HG02885 (cell line): ENCODE results near the gene DSTN.

Experiments used
- ATAC-seq: cut with Tn5 transposase; IDR thresholded peaks from one replicate; pipeline ENCODE4 v1.9.1; 2021; ENCODE audit warnings: mild to moderate bottlenecking; ENCODE audit not compliant: unreplicated experiment, poor library complexity

DSTN gene

DNA sequence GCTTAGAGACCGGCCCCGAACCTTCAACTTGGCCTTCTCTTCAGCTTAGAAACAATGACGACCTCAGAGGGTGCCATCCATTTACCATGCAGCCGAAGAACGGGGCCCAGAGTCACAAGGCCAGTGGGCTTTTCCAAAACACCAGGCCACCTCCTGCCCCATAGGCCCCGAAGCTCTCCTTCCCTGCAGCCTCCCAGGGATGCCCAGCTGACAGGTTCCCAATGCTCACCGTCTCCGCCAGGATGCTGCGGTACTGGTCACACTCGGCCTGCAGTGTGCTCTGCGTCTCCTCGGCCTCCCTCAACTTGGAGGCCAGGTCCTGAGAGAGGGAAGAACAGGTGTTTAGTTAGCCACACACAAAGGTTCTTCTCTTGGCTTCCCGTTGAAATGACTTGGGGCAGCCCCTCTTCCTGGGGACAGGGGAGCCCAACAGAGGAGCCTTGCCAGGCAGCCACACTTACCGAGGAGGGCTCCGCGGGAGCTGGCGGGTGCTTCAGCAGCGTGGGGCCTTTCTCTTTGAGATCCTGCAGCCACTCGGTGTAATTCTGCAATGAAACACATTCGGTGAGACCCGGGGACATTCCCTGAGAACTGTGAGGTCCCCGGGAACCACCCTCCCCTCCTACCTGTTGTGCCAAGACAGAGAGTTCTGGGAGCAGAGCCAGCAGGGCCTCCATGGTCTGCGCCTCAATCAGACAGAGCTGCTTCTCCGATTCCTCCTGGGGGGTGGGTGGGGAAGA lies 51.5 kb downstream of the DSTN start:
- no peak for ATAC-seq

DNA sequence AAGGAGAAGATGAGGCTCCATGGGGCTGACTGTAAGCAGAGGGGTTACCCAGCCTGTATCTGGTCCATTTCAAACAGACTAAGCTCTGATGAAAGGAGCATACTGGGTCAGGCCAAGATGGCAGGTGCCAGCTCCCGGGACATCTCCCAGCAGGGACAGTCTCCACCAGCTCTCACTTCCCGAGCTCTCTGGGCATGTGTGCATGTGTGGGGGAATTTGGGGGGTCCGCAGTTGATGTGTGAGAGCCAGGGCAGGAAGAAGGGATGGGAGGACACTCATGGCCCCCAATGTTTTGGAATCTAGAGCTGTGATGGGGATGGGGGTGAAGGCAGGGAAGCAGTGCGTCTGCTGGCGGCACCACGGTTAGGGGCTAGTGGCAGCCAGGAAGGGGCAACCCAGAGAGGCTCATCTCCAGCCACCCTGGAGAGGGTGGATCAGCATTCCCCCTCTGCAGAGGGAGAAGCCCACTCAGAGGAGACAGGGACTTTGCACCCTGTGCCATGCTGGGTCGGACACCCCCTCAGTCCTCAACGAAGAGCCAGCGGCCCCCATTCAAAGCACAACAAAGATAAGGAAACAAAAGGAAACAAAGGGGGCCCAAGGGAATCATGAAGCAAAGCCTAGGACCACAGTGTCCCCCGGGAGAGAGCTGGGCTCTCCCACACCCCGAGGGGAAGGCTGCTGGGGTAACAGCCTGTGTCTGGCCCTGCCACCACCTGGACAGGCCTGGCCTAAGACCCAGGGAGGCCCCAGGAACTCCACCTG lies 52.4 kb downstream of the DSTN start:
- no peak for ATAC-seq

DNA sequence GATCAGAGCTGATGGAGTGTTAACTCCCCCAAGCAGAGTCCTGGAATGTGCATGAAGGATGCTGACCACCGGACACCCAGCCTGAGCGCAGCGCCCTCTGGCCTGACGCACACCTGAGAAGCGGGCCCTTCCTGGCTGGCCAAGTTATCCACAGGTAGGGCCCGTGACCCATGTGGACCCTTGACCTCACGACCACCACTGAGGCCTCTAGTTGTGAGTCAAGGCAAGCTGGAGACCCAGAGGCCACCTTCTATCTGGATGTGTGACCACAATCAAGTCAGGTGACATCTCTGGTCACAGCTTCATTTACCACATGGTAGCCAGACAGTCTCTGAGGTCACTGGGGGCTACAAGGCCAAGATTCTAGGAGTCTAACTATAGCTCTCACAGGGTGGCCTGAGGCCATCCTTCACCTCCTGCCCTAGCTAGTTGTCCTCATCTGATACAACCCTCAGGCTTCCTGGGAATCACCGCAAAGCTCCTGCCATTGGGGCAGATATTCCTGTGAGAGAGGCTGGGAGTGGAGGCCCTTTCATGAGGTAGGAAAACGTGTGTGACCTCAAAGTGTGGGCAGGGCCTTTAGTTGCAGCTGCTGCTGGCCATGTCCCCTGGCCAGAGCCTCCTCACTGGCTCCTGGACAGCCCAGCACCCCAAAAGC lies 53.1 kb downstream of the DSTN start:
- ATAC-seq: no peak

DNA sequence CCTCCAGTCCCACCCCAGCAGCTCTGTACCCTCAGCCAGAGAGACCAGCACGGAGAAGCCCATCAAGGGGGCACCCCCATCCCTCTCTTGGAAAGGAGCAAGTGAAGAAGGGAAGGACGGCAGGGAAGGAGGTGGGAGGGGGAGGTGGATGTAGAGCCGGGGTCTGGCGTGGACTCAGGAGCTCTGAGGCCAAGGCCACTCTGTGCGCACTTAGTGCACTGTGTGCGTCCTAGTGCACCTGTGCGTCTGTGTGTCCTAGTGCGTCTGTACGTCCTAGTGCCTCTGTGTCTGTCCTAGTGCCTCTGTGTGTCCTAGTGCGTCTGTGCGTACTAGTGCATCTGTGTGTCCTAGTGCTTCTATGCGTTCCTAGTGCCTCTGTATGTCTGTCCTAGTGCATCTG lies 54.2 kb downstream of the DSTN start:
- ATAC-seq: no peak

DNA sequence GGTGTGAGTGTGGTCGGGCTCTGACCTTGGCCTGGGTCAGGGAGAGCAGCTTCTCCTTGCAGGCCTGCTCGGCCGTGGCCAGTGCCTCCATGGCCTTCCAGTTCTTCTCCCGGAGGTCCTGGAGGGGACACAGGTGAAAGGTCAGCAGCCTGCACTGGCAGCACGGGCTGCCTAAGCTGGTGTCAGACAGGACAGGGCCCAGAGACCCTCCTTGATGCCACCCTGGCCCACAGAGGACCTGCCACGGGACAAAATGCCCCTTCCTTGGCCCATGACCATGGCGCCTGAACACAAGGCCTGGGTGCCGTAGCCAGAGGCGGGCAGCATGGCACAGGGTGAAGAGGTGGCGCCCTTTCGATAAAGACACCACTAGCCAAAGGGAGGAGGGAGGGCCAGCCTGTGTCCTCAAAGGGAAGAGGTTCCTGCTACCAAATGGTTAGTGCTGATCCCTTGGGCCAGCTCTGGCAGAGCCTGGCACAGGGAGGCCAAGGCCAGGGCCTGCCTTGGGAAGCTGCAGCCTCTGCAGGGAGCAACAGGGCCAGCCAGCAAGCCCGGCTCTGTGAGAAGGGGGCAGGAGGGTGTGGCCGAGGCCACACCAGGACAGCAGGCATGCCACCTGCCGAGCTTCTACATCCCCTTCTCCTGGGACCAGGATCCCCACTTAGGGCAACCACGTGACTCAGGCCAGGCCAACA lies 54.8 kb downstream of the DSTN start:
- no peak for ATAC-seq

DNA sequence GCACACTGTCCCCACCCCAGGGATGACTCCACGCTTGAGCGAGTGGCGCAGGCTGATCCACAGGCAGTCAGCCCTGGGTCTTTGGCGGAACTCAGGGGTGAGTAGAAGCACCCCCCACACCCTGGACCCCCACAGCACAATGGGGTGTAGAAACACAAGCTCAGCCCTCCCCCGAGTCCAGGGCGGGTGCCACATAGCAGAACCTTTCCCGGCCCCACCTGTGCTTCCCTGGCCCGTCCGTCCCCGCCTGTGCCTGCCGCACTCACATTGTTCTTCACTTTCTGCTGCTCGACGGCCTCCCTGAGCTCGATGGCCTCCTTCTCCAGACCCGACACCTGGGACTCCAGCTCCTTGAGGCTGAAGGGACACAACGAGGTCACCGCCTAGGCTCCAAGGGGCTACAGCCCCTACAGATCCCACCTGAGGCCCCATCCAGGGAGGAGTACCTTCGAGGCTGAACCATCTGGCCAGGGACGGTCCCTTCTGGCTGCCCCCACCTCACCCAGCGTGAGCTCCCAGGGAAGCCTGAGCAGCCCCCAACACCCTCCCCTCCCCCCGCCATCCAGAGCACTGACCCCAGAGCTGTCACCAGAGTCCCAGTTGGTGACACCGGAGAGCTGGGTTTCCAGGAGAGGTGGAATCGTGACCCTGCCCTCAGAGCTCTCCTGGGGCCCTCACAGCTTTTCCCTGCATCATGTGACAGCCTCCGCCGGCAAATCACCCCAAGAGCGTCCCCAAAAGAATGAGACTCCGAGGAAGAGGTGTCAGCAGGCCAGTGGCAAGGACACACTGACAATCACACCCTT lies 55.6 kb downstream of the DSTN start:
- ATAC-seq: no peak

DNA sequence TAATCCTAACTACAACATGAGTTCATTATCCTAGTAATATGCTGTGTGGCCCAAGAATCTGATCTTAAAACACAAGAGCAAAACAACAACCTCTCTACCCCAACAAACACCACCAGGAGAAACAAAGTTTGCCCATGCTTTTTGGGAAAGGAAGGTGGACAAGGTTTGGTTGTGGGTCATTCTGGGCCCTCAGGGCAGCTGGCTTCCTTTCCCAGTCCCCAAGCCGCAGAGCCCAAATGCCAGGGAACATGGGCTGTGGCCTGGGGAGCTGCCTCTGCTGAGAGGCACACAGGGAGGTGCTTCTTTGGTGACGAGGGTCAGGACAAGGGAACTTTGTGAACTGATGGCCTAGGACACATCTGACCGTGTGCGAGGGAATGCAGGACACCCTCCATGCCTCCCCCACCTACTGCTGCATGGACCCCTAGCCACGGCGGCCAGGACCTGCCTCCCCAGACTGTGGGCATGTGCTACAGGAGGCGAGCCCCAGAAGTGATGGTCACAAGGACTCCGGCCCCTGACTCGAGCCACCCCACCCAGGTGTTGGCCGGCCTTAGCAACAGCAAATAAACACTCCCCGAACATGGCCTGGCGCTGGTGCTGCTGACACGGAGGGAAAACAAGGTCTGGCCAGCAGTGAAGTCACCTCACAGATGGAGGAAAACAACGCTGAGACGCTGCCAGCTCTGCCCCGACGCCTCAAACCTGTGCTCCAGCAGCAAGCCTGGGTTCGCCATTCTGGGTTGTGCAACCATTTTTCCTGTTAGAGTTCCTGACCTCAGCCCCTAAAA lies 56.5 kb downstream of the DSTN start:
- no peak for ATAC-seq

DNA sequence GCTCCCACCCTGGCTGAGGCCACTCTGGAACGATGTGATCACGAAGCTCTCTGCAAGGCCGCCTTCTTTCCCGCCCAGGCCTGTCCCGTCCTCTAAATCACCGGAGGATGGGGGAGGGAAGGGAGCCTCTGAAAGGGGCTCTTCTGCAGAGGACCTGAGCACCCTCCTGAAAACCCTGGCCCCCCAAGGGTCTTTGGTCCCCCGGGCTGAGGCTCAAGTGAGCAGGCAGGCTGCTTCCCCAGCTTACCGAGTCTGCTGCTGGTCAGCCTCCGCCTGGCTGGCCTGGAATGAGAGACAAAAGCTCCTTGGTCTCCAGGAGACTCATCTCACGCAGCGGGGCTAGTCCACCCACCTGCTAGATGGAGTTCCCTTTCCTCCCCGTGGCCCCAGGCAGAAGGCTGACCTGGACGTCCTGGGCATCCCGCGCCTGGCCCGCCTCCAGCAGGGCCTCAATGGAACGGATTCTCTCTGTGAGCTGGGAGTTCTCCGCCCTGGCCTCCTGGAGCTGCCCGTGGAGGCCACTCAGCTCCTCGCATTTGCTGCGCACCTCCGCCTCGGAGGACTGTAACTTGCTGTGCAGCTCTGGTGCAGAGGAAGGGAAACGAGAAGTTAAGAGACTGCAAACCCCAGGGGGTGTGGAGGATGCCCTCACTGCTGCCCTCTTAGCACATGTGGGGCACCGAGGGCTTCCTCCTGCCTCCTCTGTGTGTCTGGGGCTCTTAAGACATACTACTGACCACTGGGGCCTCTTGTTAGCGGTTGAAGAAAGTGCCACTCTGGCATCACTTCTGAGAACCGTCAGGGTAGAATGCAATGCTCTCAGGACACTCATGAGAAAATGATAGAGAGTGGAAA lies 57.5 kb downstream of the DSTN start:
- no peak for ATAC-seq

DNA sequence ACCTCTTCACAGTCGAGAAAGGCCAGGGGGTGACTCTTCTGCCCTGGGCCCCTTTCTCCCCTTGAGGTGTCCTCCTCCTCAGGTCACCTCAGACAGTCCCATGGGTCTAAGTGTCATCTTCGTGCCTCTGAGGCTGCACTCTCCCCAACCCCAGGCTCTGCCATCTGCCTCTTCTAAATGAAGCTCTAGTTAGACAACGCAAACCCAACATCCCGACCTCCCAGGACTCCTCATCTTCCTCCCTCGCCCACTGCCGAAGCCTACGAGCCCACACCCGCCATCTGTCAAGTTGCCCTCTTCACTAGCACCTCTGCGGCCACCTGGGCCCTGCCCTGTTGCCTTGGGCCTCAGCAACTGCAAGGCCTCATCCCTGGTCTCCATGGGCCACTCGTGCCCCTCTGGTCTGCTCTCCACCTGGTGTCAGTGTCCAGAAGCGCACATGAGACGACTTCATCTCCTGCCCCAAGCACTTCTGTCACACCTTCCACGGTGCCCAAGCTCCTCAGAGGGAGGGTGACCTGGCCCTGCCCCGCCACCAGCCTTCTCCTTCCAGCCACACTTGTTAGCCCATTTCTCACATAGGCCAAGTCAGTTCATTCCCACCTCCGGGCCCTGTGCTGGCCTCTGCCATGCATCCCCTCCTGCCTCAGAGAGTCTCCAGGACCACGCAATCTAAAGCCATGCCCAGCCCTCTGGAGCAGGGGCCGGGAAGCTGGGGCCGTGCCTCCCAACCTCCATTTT lies 58.4 kb downstream of the DSTN start:
- ATAC-seq: no peak

DNA sequence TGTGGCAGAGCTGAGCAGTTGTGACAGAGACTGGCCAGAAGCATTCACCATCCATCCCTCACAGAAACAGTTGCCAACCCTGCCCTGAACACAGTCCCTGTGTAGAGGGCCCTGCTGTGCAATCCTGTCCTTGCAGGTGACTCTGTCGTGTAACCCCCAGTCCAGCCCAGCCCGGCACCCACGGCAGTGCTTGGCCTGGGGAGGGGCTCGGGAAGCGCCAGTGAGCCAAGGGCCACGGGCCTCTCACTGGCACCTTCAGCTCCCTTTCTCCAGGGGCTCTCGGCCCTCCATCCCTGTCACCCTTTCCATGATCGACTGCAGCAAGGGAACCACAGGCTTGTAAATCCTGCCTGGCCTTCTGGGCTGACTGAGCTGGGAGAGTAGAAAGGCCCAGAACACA lies 59.1 kb downstream of the DSTN start:
- no peak for ATAC-seq

DNA sequence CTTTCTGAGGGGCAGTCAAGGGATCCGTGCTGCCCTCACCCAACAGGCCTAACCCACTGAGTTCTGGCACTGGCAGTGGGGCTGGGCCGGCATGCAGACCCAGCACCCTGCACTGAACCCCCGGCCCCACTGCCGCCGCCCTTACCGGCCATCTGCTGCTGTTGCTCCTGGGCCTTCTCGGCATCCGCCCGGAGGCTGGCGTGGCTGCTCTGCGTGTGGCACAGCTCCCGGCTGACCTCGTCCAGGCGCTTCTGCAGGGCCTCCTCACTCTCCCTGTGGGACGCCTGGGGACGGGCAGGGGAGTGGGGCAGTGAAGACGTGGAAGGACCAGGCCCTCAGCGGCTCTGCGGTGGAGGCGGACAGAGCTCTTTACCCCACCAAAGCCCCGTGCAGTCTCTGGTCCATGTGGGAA lies 59.8 kb downstream of the DSTN start:
- ATAC-seq: no peak

DNA sequence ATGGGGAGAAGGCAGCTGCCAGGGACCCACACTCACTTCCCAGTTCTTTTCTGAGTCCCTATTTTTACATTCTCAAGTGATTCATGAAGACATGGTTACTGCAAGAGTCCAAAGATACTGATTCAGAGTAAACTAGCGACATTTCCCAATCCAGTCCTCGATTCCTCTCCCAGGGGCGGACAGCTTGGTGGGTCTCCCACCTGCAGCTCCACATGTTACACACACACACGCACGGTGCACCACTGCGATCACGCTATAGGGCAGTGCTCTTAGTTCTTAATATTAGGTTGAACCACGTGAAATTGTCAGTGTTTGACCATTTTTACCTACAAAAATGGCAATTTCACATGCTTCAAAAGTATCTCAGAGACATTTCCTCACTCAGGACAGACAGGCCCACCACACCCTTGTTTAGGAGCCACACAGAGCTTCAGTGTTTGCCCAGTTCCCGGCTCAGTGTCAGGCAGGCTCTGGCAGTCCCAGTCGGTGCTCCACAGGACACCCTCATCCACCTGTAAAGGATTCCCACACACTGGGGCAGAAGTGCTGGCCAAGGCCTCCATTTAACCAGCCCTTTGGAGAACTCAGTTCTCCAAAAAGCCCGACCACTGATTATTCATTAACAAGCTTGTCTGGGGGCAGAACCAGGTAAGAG lies 60.4 kb downstream of the DSTN start:
- ATAC-seq: no peak

DNA sequence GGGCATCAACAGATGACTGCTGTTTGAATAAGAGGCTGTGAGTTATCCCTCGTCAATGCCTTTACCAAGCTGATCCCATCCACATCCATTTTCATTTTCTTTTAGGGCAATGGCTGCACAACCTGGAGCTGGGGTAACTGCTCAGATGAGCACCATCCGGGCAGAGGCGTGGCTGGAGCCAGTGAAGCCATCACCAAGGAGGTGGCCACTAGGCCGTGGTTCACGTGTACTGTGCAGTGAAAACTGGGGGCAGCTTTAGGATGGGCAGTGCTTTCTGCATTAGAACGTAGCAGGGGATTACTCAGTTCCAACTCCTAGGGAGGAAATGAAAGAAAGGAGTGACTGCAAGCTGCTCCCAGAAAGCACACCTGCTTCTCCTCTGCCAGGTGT lies 60.9 kb downstream of the DSTN start:
- no peak for ATAC-seq

DNA sequence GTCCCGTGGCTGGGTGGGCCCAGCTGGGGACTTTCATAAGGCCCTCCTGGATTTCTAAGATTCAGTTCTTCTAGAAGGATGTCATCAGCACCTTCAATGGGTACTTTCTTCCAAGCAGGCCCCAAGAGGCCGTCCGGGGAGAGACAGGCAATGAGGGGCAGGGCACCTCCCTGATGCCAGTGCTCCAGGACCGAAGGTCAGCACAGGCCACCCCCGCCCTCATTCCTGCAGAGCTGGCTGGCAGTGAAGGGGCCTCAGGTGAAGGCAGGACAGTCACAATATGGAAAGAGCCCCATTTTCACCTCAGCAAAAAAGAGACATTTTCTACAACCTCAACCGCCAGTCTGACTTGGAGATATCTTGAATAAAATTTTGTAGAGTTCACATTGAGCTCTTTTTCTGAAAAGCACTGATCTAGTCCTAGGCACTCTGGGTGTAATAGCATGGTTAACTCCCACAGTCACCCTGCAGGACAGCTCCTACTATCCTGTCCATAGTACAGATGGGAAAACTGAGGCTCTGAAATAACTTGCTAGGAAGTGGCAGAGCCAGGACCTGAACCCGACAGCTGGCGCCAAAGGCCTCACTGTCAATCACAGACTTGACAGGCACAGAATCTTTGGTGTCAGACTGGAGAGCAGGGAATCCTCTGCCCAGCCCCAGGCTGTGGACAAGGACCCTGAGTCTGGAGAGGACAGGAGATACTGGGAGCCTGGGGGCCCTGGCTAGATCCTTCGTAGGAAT lies 61.9 kb downstream of the DSTN start:
- ATAC-seq: no peak

DNA sequence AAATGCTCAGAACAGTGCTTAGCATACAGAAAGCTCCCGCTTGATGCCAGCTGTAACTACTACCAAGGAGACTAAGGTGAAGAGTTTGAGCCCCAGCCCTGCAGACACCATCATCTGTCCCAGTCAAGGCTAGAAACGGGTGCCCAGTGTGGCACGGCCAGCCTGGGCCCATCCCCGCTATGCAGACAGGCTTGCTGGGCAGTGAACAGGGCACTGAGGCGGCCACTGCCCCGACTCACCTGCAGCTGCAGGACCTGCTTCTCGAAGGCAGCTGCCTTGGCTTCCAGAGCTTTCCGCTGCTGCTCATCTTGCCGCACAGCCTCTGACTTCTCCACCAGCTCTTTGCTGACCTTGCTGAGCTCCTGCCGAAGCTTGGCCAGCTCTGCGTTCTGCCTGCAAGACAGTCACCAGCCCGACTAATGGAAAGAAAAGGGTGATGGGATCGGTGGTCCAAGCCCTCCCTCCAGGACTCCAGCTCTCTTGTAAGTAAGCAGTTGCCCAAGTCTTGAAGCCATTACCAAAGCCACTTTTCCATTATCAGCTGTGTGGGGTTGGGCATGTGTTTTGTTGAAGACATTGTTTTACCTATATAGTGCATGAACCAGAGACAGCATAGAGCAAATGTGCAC lies 63.5 kb downstream of the DSTN start:
- ATAC-seq: no peak

DNA sequence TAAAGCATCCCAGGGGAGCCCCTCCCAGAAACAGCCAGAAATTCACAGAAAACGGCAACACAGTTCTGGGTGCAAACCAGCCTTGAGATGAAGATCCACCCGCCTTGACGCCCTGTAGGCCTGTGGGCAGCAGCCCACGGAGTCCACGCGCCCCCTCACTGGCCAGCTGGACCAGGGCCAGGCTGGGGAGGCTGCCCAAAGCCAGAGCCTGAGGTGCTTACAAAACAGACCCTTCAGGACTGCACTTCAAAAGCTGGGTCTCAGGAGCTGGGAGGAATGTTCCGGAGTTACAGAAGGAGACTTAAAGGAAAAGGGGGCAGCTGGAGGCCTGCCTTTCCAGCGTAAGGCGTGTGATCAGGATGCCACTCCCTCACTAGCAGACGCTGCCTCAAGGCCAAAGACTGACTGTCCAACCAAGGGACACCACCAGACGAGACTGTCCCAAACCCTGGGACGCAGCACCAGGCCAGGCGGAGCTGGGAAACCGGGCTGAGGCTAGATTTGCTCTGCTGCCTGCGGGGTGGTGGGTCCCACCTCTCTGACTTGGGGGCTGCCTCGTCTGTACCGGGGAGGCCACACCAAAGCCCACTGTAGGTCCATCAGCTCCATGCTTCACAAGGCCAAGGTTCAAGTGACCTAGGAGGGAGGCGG lies 64.1 kb downstream of the DSTN start:
- ATAC-seq: no peak
